Right cardiac atrium (tissue), 5 donors: ENCODE results near the gene DST. TPM values are rescaled to one million over a fixed set of nuclear protein-coding genes. Genes with fewer than 3 reads are reported as not detected.

Source experiments
- ATAC-seq, 2 donors: fragments of 200-7000 bp; cut with Tn5 transposase; one replicate each; pipeline versions ENCODE4 v1.8.0 to v1.9.1; 2020; ENCODE audit warnings: moderate library complexity in 2 of 2, mild to moderate bottlenecking in 1 of 2
- DNase-seq, 3 donors: peaks; one replicate each; pipeline ENCODE4 v3.0.0-alpha.2; 2020
- H3K27ac ChIP-seq: one replicate; pipeline ENCODE4 v1.5.1; 2013; ENCODE audit warnings: mild to moderate bottlenecking, low read length, control low read depth, moderate library complexity
- H3K27me3 ChIP-seq: one replicate; pipeline ENCODE4 v1.6.1; 2013; ENCODE audit not compliant: control insufficient read depth, insufficient read depth
- H3K4me1 ChIP-seq: one replicate; pipeline ENCODE4 v1.6.1; 2013; ENCODE audit warnings: low read length; ENCODE audit not compliant: control insufficient read depth, insufficient read depth
- H3K4me3 ChIP-seq: one replicate; pipeline ENCODE4 v1.5.1; 2013; ENCODE audit warnings: low read length, control low read depth
- H3K9me3 ChIP-seq: one replicate; pipeline ENCODE4 v1.6.1; 2013; ENCODE audit warnings: low read length; ENCODE audit not compliant: control insufficient read depth
- WGBS: extraction: QIAGEN DNeasy Blood & Tissue Kit; methylation state at CpG from one replicate; pipeline ENCODE4 v1.1.7; 2013; 5-methylcytosine and 5-hydroxymethylcytosine counted together
- intact Hi-C, 4 donors: fragments of 100-400 bp; cut with DNase I; formaldehyde crosslinking; loops; one replicate each; pipeline versions ENCODE4 v1.11.0 to v1.14.0; 2022 to 2023
- long read RNA-seq, 4 donors: library from polyadenylated mRNA; unstranded; transcript quantifications; one replicate each; pipeline ENCODE4 v2.0.0, GENCODE V29; 2020 to 2021
- polyA plus RNA-seq: library from polyadenylated mRNA; stranded (reverse); fragments of 200-250 nt; gene quantifications from one replicate; pipeline ENCODE4 v1.2.3, GENCODE V29; 2013
- total RNA-seq, 4 donors: library from RNA; stranded (reverse); fragmentation: NEBNext Ultra II Directional; extraction: Animal tissue kit (Norgen Biotek cat#: 25700); gene quantifications; one replicate each; pipeline ENCODE4 v1.2.1, GENCODE V29; 2021
- donor health status: healthy with polysubstance abuse.
- donor health status: DM: no; HTN: yes; CAD: no.
- donor health status: DM: no; HTN: no; CAD: no.
- donor health status: DM: no; HTN: yes; CAD: no; lungs with severe emphysema.
- donor health status: DM: yes; HTN: yes; CAD: no.

DST gene
- 100 to 1,000 TPM; 193 to 308 (median 237) TPM for total RNA-seq
- 148 TPM for polyA plus RNA-seq
- long read RNA-seq, donor 1, partial matches to known transcripts = 84 of 106 reads
- long read RNA-seq, donor 1, other reads (novel, unspliced or antisense) = 16 of 106 reads
- long read RNA-seq, donor 2, partial matches to known transcripts = 6 of 14 reads
- long read RNA-seq, donor 2, other reads (novel, unspliced or antisense) = 6 of 14 reads
- long read RNA-seq, donor 3, transcript DST-223 (14 exons, 3,156 nt) = major isoform, 6 of 209 reads
- long read RNA-seq, donor 3, partial matches to known transcripts = 160 of 209 reads
- long read RNA-seq, donor 3, other reads (novel, unspliced or antisense) = 42 of 209 reads
- long read RNA-seq, donor 4, partial matches to known transcripts = 6 of 13 reads
- long read RNA-seq, donor 4, other reads (novel, unspliced or antisense) = 7 of 13 reads

DNA sequence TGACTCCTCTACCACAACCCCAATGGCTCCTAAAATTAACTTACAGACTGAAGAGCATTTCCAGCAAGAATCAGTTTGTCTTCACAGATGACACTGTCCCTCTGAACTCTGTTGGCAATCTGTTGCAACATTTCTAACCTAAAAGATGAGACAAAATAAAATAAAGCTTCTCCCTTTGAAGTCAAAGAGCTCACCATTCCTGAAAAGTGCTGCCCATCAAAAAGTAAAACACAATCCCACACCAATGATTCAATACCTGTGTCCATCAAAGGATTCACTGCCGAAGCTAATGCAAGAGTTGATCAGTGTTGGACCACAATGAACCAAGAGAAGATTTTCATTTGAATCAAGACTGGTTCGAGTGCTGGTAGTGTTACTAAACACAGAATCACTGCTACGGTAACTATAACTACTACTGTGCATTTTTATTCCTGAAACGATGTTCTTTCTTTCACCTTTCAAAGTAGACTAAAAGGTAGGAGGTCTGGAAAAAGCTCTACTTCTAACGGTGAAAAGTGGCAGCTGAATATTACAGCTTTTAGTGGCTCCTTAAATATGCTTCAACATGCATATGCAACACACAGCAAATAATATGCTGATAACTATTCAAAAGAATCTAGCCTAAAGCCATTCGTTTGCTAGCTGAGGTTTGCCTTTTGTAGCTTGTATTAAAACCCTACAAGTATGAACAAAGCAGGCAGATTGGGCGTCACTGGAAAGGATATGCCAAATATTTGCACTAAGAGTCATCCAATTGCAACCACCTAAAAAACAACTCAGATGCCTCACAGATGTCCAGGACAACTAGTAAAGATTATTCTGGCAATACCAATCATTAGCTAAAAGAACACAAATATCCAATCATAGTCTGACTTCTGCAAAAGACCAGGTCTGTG is at the start of gene DST:
TSS of gene DST (minus strand) at position 524 of the 896 bp plus-strand sequence.
- intact Hi-C loops = loop anchor here in 3 of 4 donors (5.0 kb wide), 3 partner anchors 50 to 210 kb away; no protein-coding TSS in a partner anchor

DNA sequence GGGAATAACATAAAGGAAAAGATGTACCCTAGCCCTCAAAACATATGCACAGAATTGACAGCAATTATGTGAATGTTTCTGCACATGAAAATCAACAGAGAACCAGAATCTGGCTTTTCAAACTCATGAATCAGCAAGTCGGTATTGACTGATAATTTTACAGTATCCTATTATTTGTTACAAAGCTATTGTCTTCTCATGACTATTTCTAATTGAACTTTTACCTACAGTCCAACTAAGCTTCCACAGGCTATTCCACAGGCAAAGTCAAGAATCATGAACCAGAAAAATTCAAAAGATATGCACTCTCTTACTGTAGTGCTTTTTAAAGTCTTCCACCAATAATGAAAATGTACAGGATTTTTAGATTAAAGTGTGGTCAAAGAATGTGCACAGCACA is 49.1 kb upstream of the DST start:
- H3K27me3 ChIP-seq = no peaks in the 10 kb centered on the region
- DNase-seq (no peak), ATAC-seq (no peak)
- intact Hi-C loops = loop anchor here in 1 of 4 donors (5.0 kb wide), 1 partner anchor 50 kb away; the partner anchor contains the start of gene DST
- WGBS = 40% methylated on average over 1 of the region's 1 CpG
- peak overlapping the region; percentile 70 for H3K4me3 ChIP-seq
- H3K4me1 ChIP-seq = peaks cover 3% of the 10 kb centered on the region
- H3K9me3 ChIP-seq = no peaks in the 10 kb centered on the region
- no peak overlapping the region for H3K27ac ChIP-seq

More for the DNA sequence above, at the start of gene DST:
- no peaks in the 10 kb centered on the region for H3K4me1 ChIP-seq
- H3K9me3 ChIP-seq = no peaks in the 10 kb centered on the region
- no peak within 1 kb of the TSS for H3K4me3 ChIP-seq
- 78% methylated on average over 7 of the region's 7 CpGs for WGBS
- no peak within 1 kb of the TSS for H3K27ac ChIP-seq
- no peaks in the 10 kb centered on the region for H3K27me3 ChIP-seq
- ATAC-seq (peak; percentile 39 to 63), DNase-seq (no peak)

DNA sequence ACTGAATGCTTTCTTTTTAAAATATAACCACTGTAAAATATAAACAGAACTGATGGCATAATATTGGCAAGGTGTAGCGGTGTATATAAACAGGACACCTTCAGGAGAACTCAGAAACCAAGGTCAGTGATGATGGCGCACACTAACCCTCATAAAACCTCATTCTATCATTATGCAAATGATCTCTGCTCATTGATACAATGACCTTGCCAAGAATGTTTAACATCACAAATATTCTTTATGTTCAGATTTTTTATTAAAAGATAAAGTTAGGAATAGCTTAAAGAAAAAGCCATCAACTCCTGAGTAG is 48.6 kb upstream of the DST start:
- Histone ChIP-seq H3K27me3 (no peaks in the 10 kb centered on the region), H3K9me3 (no peaks in the 10 kb centered on the region), H3K4me3 (peak overlapping the region; percentile 70), H3K4me1 (peaks cover 4% of the 10 kb centered on the region), H3K27ac (no peak overlapping the region)
- ATAC-seq (no peak), DNase-seq (no peak)
- intact Hi-C loops = loop anchor here in 1 of 4 donors (5.0 kb wide), 1 partner anchor 49 kb away; the partner anchor contains the start of gene DST
- 52% methylated on average over 2 of the region's 2 CpGs for WGBS

DNA sequence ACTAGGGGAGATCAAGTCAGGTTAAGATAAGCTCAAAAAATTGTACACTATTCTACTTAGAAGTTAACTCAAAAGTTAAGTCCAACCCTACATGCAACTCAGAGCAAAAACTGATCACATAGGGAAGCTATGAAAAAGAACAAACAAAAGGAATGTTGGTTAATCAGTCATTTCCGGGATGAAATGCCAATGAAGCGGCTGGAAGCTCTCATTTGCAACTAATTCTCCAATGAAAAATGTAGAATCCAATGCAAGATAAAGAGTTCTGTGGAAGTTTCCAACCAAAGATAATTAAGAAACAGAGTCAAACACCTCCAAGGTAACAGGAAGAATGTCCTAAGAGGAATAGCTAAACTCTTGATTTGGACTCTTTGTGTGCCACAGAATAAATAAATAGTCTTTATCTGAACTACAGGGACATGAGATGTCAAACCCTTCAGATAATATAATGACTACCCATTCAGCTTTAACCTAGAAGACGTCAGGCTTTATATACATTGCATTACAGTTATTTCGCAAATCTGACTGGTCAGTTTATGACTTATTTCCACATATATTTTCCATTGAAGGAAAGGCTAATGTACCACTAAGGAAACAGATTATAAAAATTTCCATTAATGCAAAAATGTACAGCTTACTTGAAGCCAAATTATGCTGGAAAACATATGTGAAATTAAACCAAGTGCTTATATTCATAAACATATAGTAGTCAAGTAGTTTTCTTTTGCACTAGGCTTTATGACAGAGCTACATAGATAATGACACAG is 48.0 kb upstream of the DST start:
- H3K4me3 ChIP-seq = peak overlapping the region; percentile 70
- intact Hi-C loops = loop anchor here in 1 of 4 donors (5.0 kb wide), 1 partner anchor 48 kb away; the partner anchor contains the start of gene DST
- ATAC-seq = no peak
- WGBS = 32% methylated on average over 4 of the region's 4 CpGs
- H3K9me3 ChIP-seq = no peaks in the 10 kb centered on the region
- peaks cover 4% of the 10 kb centered on the region for H3K4me1 ChIP-seq
- no peaks in the 10 kb centered on the region for H3K27me3 ChIP-seq
- H3K27ac ChIP-seq = peak overlapping the region; percentile 85
- no peak for DNase-seq

DNA sequence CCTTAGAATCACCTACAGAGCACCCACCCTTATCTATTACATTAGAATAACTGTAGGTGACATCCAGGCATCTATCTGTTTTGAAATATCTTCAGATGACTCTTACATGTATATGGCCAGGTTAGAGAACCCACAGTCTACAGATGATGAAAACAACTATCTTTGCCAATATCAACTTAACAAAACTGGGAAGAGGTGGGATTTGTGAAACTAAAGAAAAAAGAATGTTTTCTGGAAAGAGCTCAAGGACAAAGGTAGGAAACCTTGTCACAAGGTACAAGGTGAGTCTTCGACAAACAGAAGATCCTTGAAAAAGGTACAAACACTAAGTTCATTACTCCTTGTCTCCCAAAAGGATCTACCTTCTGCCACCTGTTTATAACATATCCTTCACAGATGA is 47.0 kb upstream of the DST start:
- peak overlapping the region; percentile 70 for H3K4me3 ChIP-seq

DNA sequence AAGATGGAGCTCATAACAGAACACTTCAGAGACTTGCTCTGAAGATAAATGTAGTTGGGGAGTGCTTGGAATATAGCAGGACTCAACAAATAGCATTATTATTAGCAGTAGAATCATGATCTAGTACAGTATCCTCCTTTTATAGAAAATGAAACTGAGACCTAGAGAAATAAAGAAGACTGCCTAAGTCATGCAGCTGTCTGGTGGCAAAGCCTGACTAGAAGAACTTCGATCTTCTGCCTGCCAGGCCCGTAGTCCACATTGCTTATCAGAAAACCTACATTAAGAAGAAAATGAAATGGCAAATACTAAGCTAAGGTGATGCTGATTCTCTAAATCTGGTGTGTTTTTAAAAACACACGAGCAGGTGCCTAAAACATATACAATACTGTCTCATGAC is 46.4 kb upstream of the DST start:
- WGBS = 52% methylated on average over 3 of the region's 3 CpGs
- no peak overlapping the region for H3K27ac ChIP-seq
- ATAC-seq = no peak
- H3K4me1 ChIP-seq = peaks cover 6% of the 10 kb centered on the region
- H3K27me3 ChIP-seq = no peaks in the 10 kb centered on the region
- H3K9me3 ChIP-seq = no peaks in the 10 kb centered on the region
- intact Hi-C loops = no loop called here
- H3K4me3 ChIP-seq = peak overlapping the region; percentile 22
- no peak for DNase-seq

More for the DNA sequence above, 47.0 kb upstream of the DST start:
- intact Hi-C loops = loop anchor here in 1 of 4 donors (5.0 kb wide), 1 partner anchor 47 kb away; the partner anchor contains the start of gene DST
- DNase-seq = no peak
- H3K27me3 ChIP-seq = no peaks in the 10 kb centered on the region
- H3K27ac ChIP-seq = no peak overlapping the region
- 100% methylated on average over 1 of the region's 1 CpG for WGBS
- no peak for ATAC-seq
- H3K9me3 ChIP-seq = no peaks in the 10 kb centered on the region
- H3K4me1 ChIP-seq = peaks cover 4% of the 10 kb centered on the region

DNA sequence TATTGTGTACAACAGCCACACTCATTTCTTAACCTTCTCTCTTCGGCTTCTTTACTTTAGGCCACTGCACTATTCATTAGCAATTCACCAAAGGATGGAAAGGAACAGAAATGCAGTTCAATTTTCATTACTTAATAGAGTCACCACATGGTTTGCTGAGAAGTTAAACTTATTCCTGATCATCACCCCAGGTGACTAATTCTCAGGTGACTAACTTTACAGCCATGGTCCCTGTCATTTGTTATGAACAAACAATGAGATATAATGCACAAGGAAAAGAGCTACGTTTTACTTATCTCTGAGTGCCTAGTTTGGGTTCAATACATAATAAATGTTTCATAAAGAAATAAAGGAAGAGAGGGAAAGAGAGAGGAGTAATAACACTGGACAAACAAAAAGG is 45.8 kb upstream of the DST start:
- Histone ChIP-seq H3K9me3 (no peaks in the 10 kb centered on the region), H3K4me1 (peaks cover 6% of the 10 kb centered on the region), H3K27ac (no peak overlapping the region), H3K27me3 (no peaks in the 10 kb centered on the region), H3K4me3 (no peak overlapping the region)
- no peak for DNase-seq
- intact Hi-C loops = no loop called here
- no peak for ATAC-seq
- 72% methylated on average over 2 of the region's 2 CpGs for WGBS

DNA sequence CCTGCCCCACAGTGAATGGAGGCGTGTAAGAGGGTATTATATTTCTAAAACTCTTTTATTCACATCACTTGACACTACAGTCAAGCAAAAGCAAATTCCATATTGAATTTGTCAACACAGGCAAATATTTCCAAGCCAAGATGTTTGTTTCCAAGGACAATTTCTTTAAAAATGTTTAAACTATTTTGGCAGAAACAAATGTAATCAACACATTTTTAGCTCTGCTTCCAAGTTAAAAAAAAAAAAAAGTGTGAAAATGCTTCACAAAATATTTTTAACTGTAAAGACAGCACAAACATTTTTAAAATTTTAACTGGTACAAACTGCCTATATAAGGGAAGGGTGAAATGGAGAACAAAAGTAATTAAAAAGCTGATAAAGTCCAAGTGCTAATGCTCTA is 44.9 kb upstream of the DST start:
- no peak for ATAC-seq
- Histone ChIP-seq H3K27me3 (no peaks in the 10 kb centered on the region), H3K4me1 (peaks cover 8% of the 10 kb centered on the region), H3K27ac (no peak overlapping the region), H3K4me3 (no peak overlapping the region), H3K9me3 (no peaks in the 10 kb centered on the region)
- DNase-seq = no peak
- WGBS = 62% methylated on average over 1 of the region's 1 CpG
- intact Hi-C loops = no loop called here

DNA sequence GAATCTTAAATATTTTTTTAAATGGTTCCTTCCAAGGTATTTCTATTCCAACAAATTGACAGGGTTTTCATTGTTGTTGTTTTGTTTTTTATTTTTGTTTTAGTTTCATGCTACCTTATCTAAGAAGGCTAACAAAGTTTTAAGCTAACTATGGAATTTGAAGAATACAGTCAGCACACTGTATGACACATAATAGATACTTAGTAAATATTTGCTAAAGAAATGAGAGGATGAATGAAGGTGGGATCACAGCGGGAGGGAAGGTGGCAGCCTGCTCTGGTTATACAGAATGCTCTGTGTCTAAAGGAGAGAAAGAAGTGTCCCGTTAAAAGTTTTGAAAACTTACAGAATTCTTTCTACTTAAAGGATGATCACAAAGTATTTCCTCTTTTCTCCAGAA is 43.7 kb upstream of the DST start:
- 91% methylated on average over 2 of the region's 2 CpGs for WGBS
- ATAC-seq (no peak), DNase-seq (no peak)
- intact Hi-C loops = no loop called here
- Histone ChIP-seq H3K4me3 (no peak overlapping the region), H3K4me1 (peaks cover 10% of the 10 kb centered on the region), H3K27ac (no peak overlapping the region), H3K9me3 (no peaks in the 10 kb centered on the region), H3K27me3 (no peaks in the 10 kb centered on the region)

DNA sequence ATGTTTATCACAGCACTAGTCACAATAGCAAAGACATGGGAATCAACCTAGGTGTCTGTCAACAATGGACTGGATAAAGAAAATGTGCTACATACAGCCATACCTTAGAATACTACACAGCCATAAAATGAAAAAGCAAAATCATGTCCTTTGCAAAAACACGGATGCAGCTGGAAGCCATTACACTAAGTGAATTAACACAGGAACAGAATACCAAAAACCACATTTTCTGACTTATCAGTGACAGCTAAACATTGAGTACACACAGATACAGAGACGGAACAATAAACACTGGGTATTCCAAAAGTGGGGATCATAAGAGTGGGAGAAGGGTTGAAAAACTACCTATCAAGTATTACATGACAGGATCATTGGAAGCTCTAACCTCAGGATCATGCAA is 43.3 kb upstream of the DST start:
- DNase-seq (no peak), ATAC-seq (no peak)
- WGBS = 61% methylated on average over 2 of the region's 2 CpGs
- Histone ChIP-seq H3K27me3 (no peaks in the 10 kb centered on the region), H3K27ac (no peak overlapping the region), H3K9me3 (no peaks in the 10 kb centered on the region), H3K4me1 (peaks cover 10% of the 10 kb centered on the region), H3K4me3 (no peak overlapping the region)
- intact Hi-C loops = no loop called here
